ENCODE measurements around the gene XRN2. TPM values are rescaled to one million over a fixed set of nuclear protein-coding genes. Genes with fewer than 3 reads are reported as not detected.

The XRN2 gene
- total RNA-seq, 4 donors from 2014 or later, result 41.3 to 51.0 (median 46.4) TPM

- 93% methylated on average over 1 of the region's 1 CpG for WGBS
- TF ChIP-seq POLR2A (IDR thresholded peaks at IDR 0.05) (no peak), POLR2AphosphoS5 (IDR thresholded peaks at IDR 0.05) (no peak), CTCF (IDR thresholded peaks at IDR 0.05) (no peak), EP300 (IDR thresholded peaks at IDR 0.05) (no peak)
These were observed 134.1 kb downstream of the XRN2 start for GRCh38 chr20:21437248-21437647.

GRCh38 chr20:21437816-21438215, 134.7 kb downstream of the XRN2 start:
- no peak overlapping the region for H3K27ac ChIP-seq

More at GRCh38 chr20:21437248-21437647, 134.1 kb downstream of the XRN2 start:
- H3K27ac ChIP-seq, result no peak overlapping the region
- H3K4me3 ChIP-seq, result no peak overlapping the region
- no peaks in the 10 kb centered on the region for H3K4me1 ChIP-seq
- H3K9me3 ChIP-seq, result no peaks in the 10 kb centered on the region
- H3K27me3 ChIP-seq, result peaks cover 15% of the 10 kb centered on the region
- H3K36me3 ChIP-seq, result no peaks in the 10 kb centered on the region
- no peak for DNase-seq (ENCODE audit: low spot score in 2 of 2)

More at GRCh38 chr20:21437816-21438215, 134.7 kb downstream of the XRN2 start:
- Histone ChIP-seq H3K36me3 (no peaks in the 10 kb centered on the region), H3K9me3 (no peaks in the 10 kb centered on the region), H3K27me3 (peaks cover 13% of the 10 kb centered on the region), H3K4me1 (no peaks in the 10 kb centered on the region), H3K4me3 (no peak overlapping the region)
- TF ChIP-seq POLR2AphosphoS5 (IDR thresholded peaks at IDR 0.05), result no peak
- no peak for TF ChIP-seq POLR2A (IDR thresholded peaks at IDR 0.05)
- TF ChIP-seq CTCF (IDR thresholded peaks at IDR 0.05), result no peak
- no peak for TF ChIP-seq EP300 (IDR thresholded peaks at IDR 0.05)
- 90% methylated on average over 2 of the region's 2 CpGs for WGBS
- DNase-seq (ENCODE audit: low spot score in 2 of 2), result no peak

Other genes with a start within 250 kb of the XRN2 start
- under 1 TPM in 1 of 4 donors, not detected in 3; 0.83 TPM for gene LINC00237, start 197.0 kb upstream of the XRN2 start, total RNA-seq
- 10 to 100 TPM; 14.7 to 43.0 (median 34.0) TPM for gene KIZ, start 177.2 kb upstream of the XRN2 start, total RNA-seq
- not detected for gene NKX2-4, start 94.2 kb downstream of the XRN2 start, total RNA-seq
- not detected for gene NKX2-2, start 210.7 kb downstream of the XRN2 start, total RNA-seq